Suppressor macrophage (primary cell): ENCODE results near the gene MAGEA9B.
"Not testable (repeated sequence)": the region's sequence is repeated elsewhere in the genome, so short reads cannot be mapped to it uniquely, and the experiment has no call there.

Experiments used
- DNase-seq, 4 experiments: peaks; one replicate each; pipeline ENCODE4 v3.0.0-alpha.2; 2020 to 2022
- total RNA-seq, 17 experiments: gene quantifications; one replicate each; lab custom pipeline; 2026; ENCODE audit warnings: mixed read lengths in 6 of 17, inconsistent platforms in 3 of 17; lab: John Stamatoyannopoulos, UW

MAGEA9B gene
- total RNA-seq, result 0 to 0.22 (median 0) reads per million in 17 experiments

GRCh38 chrX:149587359-149587758 lies at the start of gene MAGEA9B:
Gene MAGEA9B (minus strand): TSS chrX:149587459. CDS start chrX:149583179, 4,280 bp downstream.
- not testable (repeated sequence) for DNase-seq

- DNase-seq, result no peak
These were observed 46.3 kb upstream of the MAGEA9B start for GRCh38 chrX:149633511-149633910.

GRCh38 chrX:149631234-149632165 lies 44.2 kb upstream of the MAGEA9B start, which contains the start of gene TMEM185A:
Gene TMEM185A (minus strand): TSS chrX:149631792. CDS start chrX:149631580, 212 bp downstream.
- peak; percentile 57 to 83 (median 66) for DNase-seq

GRCh38 chrX:149630681-149631233 lies 43.5 kb upstream of the MAGEA9B start:
- DNase-seq, result peak in 3 of 4 experiments; percentile 34 to 50 (median 47)

- DNase-seq, result no peak
These were observed 42.6 kb upstream of the MAGEA9B start for GRCh38 chrX:149629730-149630387.

GRCh38 chrX:149628768-149629167 lies 41.5 kb upstream of the MAGEA9B start:
- DNase-seq, result no peak

GRCh38 chrX:149628280-149628679 lies 41.0 kb upstream of the MAGEA9B start:
- DNase-seq, result no peak

- not testable (repeated sequence) for DNase-seq
These were observed 39.6 kb upstream of the MAGEA9B start for GRCh38 chrX:149626829-149627228.

- not testable (repeated sequence) for DNase-seq
These were observed 32.4 kb upstream of the MAGEA9B start for GRCh38 chrX:149619662-149620061.

- DNase-seq, result no peak
These were observed 31.6 kb upstream of the MAGEA9B start for GRCh38 chrX:149618871-149619270.

GRCh38 chrX:149611623-149612175 lies 24.4 kb upstream of the MAGEA9B start:
- peak; percentile 11 to 52 (median 45) for DNase-seq

GRCh38 chrX:149610511-149610910 lies 23.3 kb upstream of the MAGEA9B start:
- DNase-seq, result no peak

GRCh38 chrX:149607699-149608098 lies 20.4 kb upstream of the MAGEA9B start:
- DNase-seq, result no peak

- not testable (repeated sequence) for DNase-seq
These were observed 18.1 kb upstream of the MAGEA9B start for GRCh38 chrX:149605248-149605885.

GRCh38 chrX:149598603-149599002 lies 11.3 kb upstream of the MAGEA9B start:
- not testable (repeated sequence) for DNase-seq

- DNase-seq, result not testable (repeated sequence)
These were observed 8.7 kb upstream of the MAGEA9B start for GRCh38 chrX:149595943-149596342.

GRCh38 chrX:149595214-149595613 lies 8.0 kb upstream of the MAGEA9B start, which contains the start of gene HSFX2:
Gene HSFX2 (minus strand): TSS chrX:149595314. CDS start chrX:149594700, 614 bp downstream.
- not testable (repeated sequence) for DNase-seq

- not testable (repeated sequence) for DNase-seq
These were observed 3.7 kb upstream of the MAGEA9B start for GRCh38 chrX:149590993-149591392.

- not testable (repeated sequence) for DNase-seq
These were observed 1.6 kb downstream of the MAGEA9B start for GRCh38 chrX:149585631-149586030.

GRCh38 chrX:149573456-149573855 lies 13.8 kb downstream of the MAGEA9B start:
- DNase-seq, result not testable (repeated sequence)

GRCh38 chrX:149572743-149573142 lies 14.5 kb downstream of the MAGEA9B start:
- no peak for DNase-seq

GRCh38 chrX:149571770-149572169 lies 15.5 kb downstream of the MAGEA9B start:
- no peak for DNase-seq
